ENCODE data around the gene MLST8.
"Not testable (repeated sequence)": the region's sequence is repeated elsewhere in the genome, so short reads cannot be mapped to it uniquely, and the experiment has no call there.

MLST8 gene

DNA sequence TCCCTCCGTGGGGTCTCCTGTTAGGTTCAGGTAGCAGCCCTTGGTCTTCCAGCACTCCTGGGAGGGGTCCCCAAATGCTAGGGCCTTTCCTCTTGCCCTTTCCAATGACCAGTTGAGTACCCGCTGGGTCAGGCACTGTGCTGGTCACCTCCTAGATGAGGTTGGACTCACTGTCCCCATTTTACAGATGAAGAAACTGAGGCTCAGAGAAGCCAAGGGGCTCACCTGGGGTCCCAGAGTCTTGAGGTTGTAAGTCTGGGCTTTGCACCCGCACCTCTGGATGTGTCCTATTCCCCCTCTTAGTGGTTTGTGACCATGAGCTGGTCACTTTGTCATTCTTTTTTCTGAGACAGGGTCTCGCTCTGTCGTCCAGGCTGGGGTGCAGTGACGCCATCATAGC, 7.5 kb upstream of the MLST8 start:
- no peaks in the 10 kb centered on the region for H3K36me3 ChIP-seq (ENCODE audit: insufficient read depth, insufficient read length, low read length)
- H3K4me3 ChIP-seq (ENCODE audit: insufficient read length, low read depth), result no peak overlapping the region
- H3K27me3 ChIP-seq (ENCODE audit: insufficient read depth, insufficient read length), result peaks cover 46% of the 10 kb centered on the region
- H3K9me3 ChIP-seq (ENCODE audit: insufficient read depth, low read length), result 0 out of 2 replicates have a peak, but pooled peaks cover 5% of the 10 kb centered on the region
- peaks cover 19% of the 10 kb centered on the region for H3K4me1 ChIP-seq (ENCODE audit: insufficient read depth, insufficient read length)
- TF ChIP-seq SUZ12 (IDR thresholded peaks at IDR 0.05; ENCODE audit: extremely low read depth, insufficient read depth, insufficient read length) (no peak), ZNF274 (IDR thresholded peaks at IDR 0.05; ENCODE audit: low read depth, low read length) (no peak), YY1 (IDR thresholded peaks at IDR 0.05; ENCODE audit: insufficient read depth, insufficient read length) (no peak)
- H3K9ac ChIP-seq (ENCODE audit: insufficient read length, low read depth), result no peak overlapping the region
- no peak for DNase-seq (ENCODE audit: low read depth, low spot score)

- no peaks in the 10 kb centered on the region for H3K36me3 ChIP-seq (ENCODE audit: insufficient read depth, insufficient read length, low read length)
- DNase-seq (ENCODE audit: low read depth, low spot score), result no peak
- TF ChIP-seq SUZ12 (IDR thresholded peaks at IDR 0.05; ENCODE audit: extremely low read depth, insufficient read depth, insufficient read length) (no peak), ZNF274 (IDR thresholded peaks at IDR 0.05; ENCODE audit: low read depth, low read length) (no peak), YY1 (IDR thresholded peaks at IDR 0.05; ENCODE audit: insufficient read depth, insufficient read length) (no peak)
- no peak overlapping the region for H3K4me3 ChIP-seq (ENCODE audit: insufficient read length, low read depth)
- peaks cover 19% of the 10 kb centered on the region for H3K4me1 ChIP-seq (ENCODE audit: insufficient read depth, insufficient read length)
- H3K9ac ChIP-seq (ENCODE audit: insufficient read length, low read depth), result no peak overlapping the region
- H3K27me3 ChIP-seq (ENCODE audit: insufficient read depth, insufficient read length), result peaks cover 46% of the 10 kb centered on the region
- H3K9me3 ChIP-seq (ENCODE audit: insufficient read depth, low read length), result 0 out of 2 replicates have a peak, but pooled peaks cover 5% of the 10 kb centered on the region
Observed at GRCh38 chr16:2198283-2198682, 7.0 kb upstream of the MLST8 start.

DNA sequence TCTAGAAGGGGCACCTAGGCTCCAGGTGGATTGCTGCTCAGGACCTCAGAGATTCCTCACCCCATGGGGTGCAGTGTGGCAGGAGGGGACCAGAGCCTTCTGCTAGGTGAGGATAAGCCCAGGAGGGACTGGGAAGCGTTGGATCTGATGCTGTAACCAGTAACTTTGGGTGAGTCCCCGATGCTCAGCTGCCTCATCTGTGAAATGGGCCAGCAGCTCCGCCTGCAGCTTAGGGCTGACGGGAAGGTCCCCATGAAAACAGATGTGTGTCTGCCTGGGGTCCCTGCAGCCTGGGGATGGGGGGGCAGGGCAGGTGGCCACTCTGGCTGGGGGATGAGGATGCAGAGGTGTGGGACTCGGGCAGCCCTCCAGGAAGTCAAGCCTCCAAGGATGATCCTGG, 6.2 kb upstream of the MLST8 start:
- H3K4me3 ChIP-seq (ENCODE audit: insufficient read length, low read depth), result no peak overlapping the region
- no peak for DNase-seq (ENCODE audit: low read depth, low spot score)
- H3K4me1 ChIP-seq (ENCODE audit: insufficient read depth, insufficient read length), result peaks cover 19% of the 10 kb centered on the region
- no peaks in the 10 kb centered on the region for H3K36me3 ChIP-seq (ENCODE audit: insufficient read depth, insufficient read length, low read length)
- peak overlapping the region; percentile 21 for H3K9ac ChIP-seq (ENCODE audit: insufficient read length, low read depth)
- peaks cover 45% of the 10 kb centered on the region for H3K27me3 ChIP-seq (ENCODE audit: insufficient read depth, insufficient read length)
- TF ChIP-seq SUZ12 (IDR thresholded peaks at IDR 0.05; ENCODE audit: extremely low read depth, insufficient read depth, insufficient read length) (no peak), ZNF274 (IDR thresholded peaks at IDR 0.05; ENCODE audit: low read depth, low read length) (no peak), YY1 (IDR thresholded peaks at IDR 0.05; ENCODE audit: insufficient read depth, insufficient read length) (no peak)
- 0 out of 2 replicates have a peak, but pooled peaks cover 5% of the 10 kb centered on the region for H3K9me3 ChIP-seq (ENCODE audit: insufficient read depth, low read length)

GRCh38 chr16:2199621-2200139, 5.6 kb upstream of the MLST8 start:
- Histone ChIP-seq H3K4me3 (ENCODE audit: insufficient read length, low read depth) (no peak overlapping the region), H3K9ac (ENCODE audit: insufficient read length, low read depth) (peak overlapping the region; percentile 21), H3K4me1 (ENCODE audit: insufficient read depth, insufficient read length) (peaks cover 16% of the 10 kb centered on the region), H3K36me3 (ENCODE audit: insufficient read depth, insufficient read length, low read length) (no peaks in the 10 kb centered on the region), H3K27me3 (ENCODE audit: insufficient read depth, insufficient read length) (peaks cover 39% of the 10 kb centered on the region), H3K9me3 (ENCODE audit: insufficient read depth, low read length) (0 out of 2 replicates have a peak, but pooled peaks cover 5% of the 10 kb centered on the region)
- no peak for TF ChIP-seq YY1 (IDR thresholded peaks at IDR 0.05; ENCODE audit: insufficient read depth, insufficient read length)
- TF ChIP-seq ZNF274 (IDR thresholded peaks at IDR 0.05; ENCODE audit: low read depth, low read length), result no peak
- TF ChIP-seq SUZ12 (IDR thresholded peaks at IDR 0.05; ENCODE audit: extremely low read depth, insufficient read depth, insufficient read length), result no peak
- no peak for DNase-seq (ENCODE audit: low read depth, low spot score)

- Histone ChIP-seq H3K27me3 (ENCODE audit: insufficient read depth, insufficient read length) (peaks cover 33% of the 10 kb centered on the region), H3K4me3 (ENCODE audit: insufficient read length, low read depth) (no peak overlapping the region), H3K9me3 (ENCODE audit: insufficient read depth, low read length) (0 out of 2 replicates have a peak, but pooled peaks cover 5% of the 10 kb centered on the region), H3K4me1 (ENCODE audit: insufficient read depth, insufficient read length) (peaks cover 10% of the 10 kb centered on the region), H3K9ac (ENCODE audit: insufficient read length, low read depth) (no peak overlapping the region), H3K36me3 (ENCODE audit: insufficient read depth, insufficient read length, low read length) (no peaks in the 10 kb centered on the region)
- no peak for TF ChIP-seq SUZ12 (IDR thresholded peaks at IDR 0.05; ENCODE audit: extremely low read depth, insufficient read depth, insufficient read length)
- no peak for TF ChIP-seq ZNF274 (IDR thresholded peaks at IDR 0.05; ENCODE audit: low read depth, low read length)
- no peak for TF ChIP-seq YY1 (IDR thresholded peaks at IDR 0.05; ENCODE audit: insufficient read depth, insufficient read length)
- DNase-seq (ENCODE audit: low read depth, low spot score), result no peak
Observed at GRCh38 chr16:2200313-2200712, 4.9 kb upstream of the MLST8 start.

- not testable (repeated sequence) for H3K9me3 ChIP-seq (ENCODE audit: insufficient read depth, low read length); H3K4me3 ChIP-seq (ENCODE audit: insufficient read length, low read depth); H3K9ac ChIP-seq (ENCODE audit: insufficient read length, low read depth); H3K4me1 ChIP-seq (ENCODE audit: insufficient read depth, insufficient read length); DNase-seq (ENCODE audit: low read depth, low spot score)
- Histone ChIP-seq H3K27me3 (ENCODE audit: insufficient read depth, insufficient read length) (peaks cover 11% of the 10 kb centered on the region), H3K36me3 (ENCODE audit: insufficient read depth, insufficient read length, low read length) (peaks cover 23% of the 10 kb centered on the region)
Observed at GRCh38 chr16:2203119-2203688, 2.0 kb upstream of the MLST8 start.

DNA sequence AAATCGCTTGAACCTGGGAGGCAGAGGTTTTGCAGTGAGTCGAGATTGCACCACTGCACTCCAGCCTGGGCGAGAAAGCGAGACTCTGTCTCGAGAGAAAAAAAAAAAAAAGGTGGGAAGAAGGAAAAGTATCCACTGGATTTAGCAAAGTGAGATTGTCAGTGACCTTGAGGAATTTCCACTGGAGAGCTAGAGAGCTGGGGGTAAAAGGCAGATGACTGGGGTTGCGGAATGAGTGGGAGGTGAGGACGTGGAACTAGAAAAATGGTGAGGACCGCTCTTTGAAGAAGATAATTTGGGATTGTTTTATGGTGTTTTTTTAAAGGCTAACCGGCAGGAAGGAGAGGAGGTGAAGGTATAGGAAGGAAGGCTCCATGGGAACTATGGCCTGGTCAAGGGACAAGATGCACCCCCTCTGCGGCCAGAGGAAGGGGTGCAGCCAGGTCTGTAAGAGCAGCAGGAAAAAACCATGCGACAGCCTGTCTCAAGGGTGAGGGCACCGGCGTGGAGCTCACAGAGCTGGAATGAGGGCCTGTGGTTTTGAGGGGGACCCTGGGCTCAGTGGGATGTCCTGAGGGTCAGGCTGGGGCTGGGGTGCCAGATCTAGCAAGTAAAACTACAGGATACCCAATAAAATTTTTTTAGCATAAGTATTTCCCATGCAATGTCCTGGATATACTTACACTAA, 694 bp upstream of the MLST8 start:
- H3K9ac ChIP-seq (ENCODE audit: insufficient read length, low read depth), result peak overlapping the region; percentile 88
- H3K36me3 ChIP-seq (ENCODE audit: insufficient read depth, insufficient read length, low read length), result peaks cover 37% of the 10 kb centered on the region
- H3K9me3 ChIP-seq (ENCODE audit: insufficient read depth, low read length), result 0 out of 2 replicates have a peak, but pooled peaks cover 5% of the 10 kb centered on the region
- TF ChIP-seq SUZ12 (IDR thresholded peaks at IDR 0.05; ENCODE audit: extremely low read depth, insufficient read depth, insufficient read length) (no peak), ZNF274 (IDR thresholded peaks at IDR 0.05; ENCODE audit: low read depth, low read length) (no peak), YY1 (IDR thresholded peaks at IDR 0.05; ENCODE audit: insufficient read depth, insufficient read length) (no peak)
- H3K4me1 ChIP-seq (ENCODE audit: insufficient read depth, insufficient read length), result peaks cover 7% of the 10 kb centered on the region
- H3K27me3 ChIP-seq (ENCODE audit: insufficient read depth, insufficient read length), result no peaks in the 10 kb centered on the region
- DNase-seq (ENCODE audit: low read depth, low spot score), result no peak
- peak overlapping the region; percentile 89 for H3K4me3 ChIP-seq (ENCODE audit: insufficient read length, low read depth)

Measured in NT2/D1 (cell line).